ENCODE data around the gene ERFE. TPM values are rescaled to one million over a fixed set of nuclear protein-coding genes. Genes with fewer than 3 reads are reported as not detected.
"Not testable (repeated sequence)": the region's sequence is repeated elsewhere in the genome, so short reads cannot be mapped to it uniquely, and the experiment has no call there.

ERFE gene
- total RNA-seq, 1 donor from 2014 or later = 4.2 TPM

- H3K9me3 ChIP-seq (ENCODE audit: control insufficient read depth in 3 of 3, low read length in 3 of 3) = no peaks in the 10 kb centered on the region
- H3K9ac ChIP-seq (ENCODE audit: low read depth in 1 of 3, low read length in 3 of 3) = no peak overlapping the region
- peak overlapping the region; percentile 7 for H3K27ac ChIP-seq (ENCODE audit: low read depth, low read length)
- H3K4me1 ChIP-seq (ENCODE audit: control insufficient read depth in 3 of 3, insufficient read depth in 3 of 3, low read length in 3 of 3) = peaks cover 20 to 29% (median 26%) of the 10 kb centered on the region in 3 donors
- peaks cover 41 to 55% (median 53%) of the 10 kb centered on the region in 3 donors for H3K36me3 ChIP-seq (ENCODE audit: control insufficient read depth in 3 of 3, insufficient read depth in 3 of 3, low read length in 3 of 3)
- no peak overlapping the region for H3K4me3 ChIP-seq (ENCODE audit: low read length in 3 of 3)
- H3K27me3 ChIP-seq (ENCODE audit: control insufficient read depth in 3 of 3, insufficient read depth in 3 of 3, low read length in 3 of 3) = peaks cover 0 to 2% (median 2%) of the 10 kb centered on the region in 3 donors
Observed at GRCh38 chr2:238169048-238169707, 10.4 kb downstream of the ERFE start.

GRCh38 chr2:238169708-238170251 is 11.0 kb downstream of the ERFE start:
- no peak overlapping the region for H3K4me3 ChIP-seq (ENCODE audit: low read length in 3 of 3)
- peaks cover 20 to 29% (median 26%) of the 10 kb centered on the region in 3 donors for H3K4me1 ChIP-seq (ENCODE audit: control insufficient read depth in 3 of 3, insufficient read depth in 3 of 3, low read length in 3 of 3)
- no peaks in the 10 kb centered on the region for H3K9me3 ChIP-seq (ENCODE audit: control insufficient read depth in 3 of 3, low read length in 3 of 3)
- H3K36me3 ChIP-seq (ENCODE audit: control insufficient read depth in 3 of 3, insufficient read depth in 3 of 3, low read length in 3 of 3) = peaks cover 47 to 60% (median 59%) of the 10 kb centered on the region in 3 donors
- no peaks in the 10 kb centered on the region for H3K27me3 ChIP-seq (ENCODE audit: control insufficient read depth in 3 of 3, insufficient read depth in 3 of 3, low read length in 3 of 3)
- H3K9ac ChIP-seq (ENCODE audit: low read depth in 1 of 3, low read length in 3 of 3) = peak overlapping the region in 1 of 3 donors; percentile 57
- H3K27ac ChIP-seq (ENCODE audit: low read depth, low read length) = peak overlapping the region; percentile 7

- Histone ChIP-seq H3K36me3 (ENCODE audit: control insufficient read depth in 3 of 3, insufficient read depth in 3 of 3, low read length in 3 of 3) (peaks cover 48 to 66% (median 63%) of the 10 kb centered on the region in 3 donors), H3K4me1 (ENCODE audit: control insufficient read depth in 3 of 3, insufficient read depth in 3 of 3, low read length in 3 of 3) (peaks cover 19 to 29% (median 26%) of the 10 kb centered on the region in 3 donors), H3K4me3 (ENCODE audit: low read length in 3 of 3) (no peak overlapping the region), H3K27ac (ENCODE audit: low read depth, low read length) (no peak overlapping the region), H3K27me3 (ENCODE audit: control insufficient read depth in 3 of 3, insufficient read depth in 3 of 3, low read length in 3 of 3) (no peaks in the 10 kb centered on the region), H3K9me3 (ENCODE audit: control insufficient read depth in 3 of 3, low read length in 3 of 3) (no peaks in the 10 kb centered on the region), H3K9ac (ENCODE audit: low read depth in 1 of 3, low read length in 3 of 3) (no peak overlapping the region)
Observed at GRCh38 chr2:238170386-238171071, 11.8 kb downstream of the ERFE start.

GRCh38 chr2:238171072-238171431 is 12.3 kb downstream of the ERFE start:
- H3K27ac ChIP-seq (ENCODE audit: low read depth, low read length); H3K9ac ChIP-seq (ENCODE audit: low read depth in 1 of 3, low read length in 3 of 3); H3K27me3 ChIP-seq (ENCODE audit: control insufficient read depth in 3 of 3, insufficient read depth in 3 of 3, low read length in 3 of 3); H3K4me3 ChIP-seq (ENCODE audit: low read length in 3 of 3); H3K9me3 ChIP-seq (ENCODE audit: control insufficient read depth in 3 of 3, low read length in 3 of 3): not testable (repeated sequence)
- peaks cover 48 to 66% (median 66%) of the 10 kb centered on the region in 3 donors for H3K36me3 ChIP-seq (ENCODE audit: control insufficient read depth in 3 of 3, insufficient read depth in 3 of 3, low read length in 3 of 3)
- peaks cover 14 to 26% (median 25%) of the 10 kb centered on the region in 3 donors for H3K4me1 ChIP-seq (ENCODE audit: control insufficient read depth in 3 of 3, insufficient read depth in 3 of 3, low read length in 3 of 3)

- no peak overlapping the region for H3K27ac ChIP-seq (ENCODE audit: low read depth, low read length)
- no peaks in the 10 kb centered on the region for H3K9me3 ChIP-seq (ENCODE audit: control insufficient read depth in 3 of 3, low read length in 3 of 3)
- H3K27me3 ChIP-seq (ENCODE audit: control insufficient read depth in 3 of 3, insufficient read depth in 3 of 3, low read length in 3 of 3) = no peaks in the 10 kb centered on the region
- peaks cover 8 to 20% (median 18%) of the 10 kb centered on the region in 3 donors for H3K4me1 ChIP-seq (ENCODE audit: control insufficient read depth in 3 of 3, insufficient read depth in 3 of 3, low read length in 3 of 3)
- H3K9ac ChIP-seq (ENCODE audit: low read depth in 1 of 3, low read length in 3 of 3) = no peak overlapping the region
- H3K4me3 ChIP-seq (ENCODE audit: low read length in 3 of 3) = no peak overlapping the region
- H3K36me3 ChIP-seq (ENCODE audit: control insufficient read depth in 3 of 3, insufficient read depth in 3 of 3, low read length in 3 of 3) = peaks cover 50 to 70% (median 68%) of the 10 kb centered on the region in 3 donors
Observed at GRCh38 chr2:238171575-238172187, 12.9 kb downstream of the ERFE start.

GRCh38 chr2:238172439-238172838 is 13.7 kb downstream of the ERFE start:
- Histone ChIP-seq H3K36me3 (ENCODE audit: control insufficient read depth in 3 of 3, insufficient read depth in 3 of 3, low read length in 3 of 3) (peaks cover 50 to 74% (median 71%) of the 10 kb centered on the region in 3 donors), H3K9ac (ENCODE audit: low read depth in 1 of 3, low read length in 3 of 3) (no peak overlapping the region), H3K4me3 (ENCODE audit: low read length in 3 of 3) (no peak overlapping the region), H3K27me3 (ENCODE audit: control insufficient read depth in 3 of 3, insufficient read depth in 3 of 3, low read length in 3 of 3) (no peaks in the 10 kb centered on the region), H3K27ac (ENCODE audit: low read depth, low read length) (no peak overlapping the region), H3K9me3 (ENCODE audit: control insufficient read depth in 3 of 3, low read length in 3 of 3) (no peaks in the 10 kb centered on the region), H3K4me1 (ENCODE audit: control insufficient read depth in 3 of 3, insufficient read depth in 3 of 3, low read length in 3 of 3) (peaks cover 4 to 13% (median 11%) of the 10 kb centered on the region in 3 donors)

GRCh38 chr2:238173692-238174091 is 14.9 kb downstream of the ERFE start:
- Histone ChIP-seq H3K4me1 (ENCODE audit: control insufficient read depth in 3 of 3, insufficient read depth in 3 of 3, low read length in 3 of 3) (peaks cover 4 to 12% (median 10%) of the 10 kb centered on the region in 3 donors), H3K36me3 (ENCODE audit: control insufficient read depth in 3 of 3, insufficient read depth in 3 of 3, low read length in 3 of 3) (peaks cover 53 to 74% (median 73%) of the 10 kb centered on the region in 3 donors)

DNA sequence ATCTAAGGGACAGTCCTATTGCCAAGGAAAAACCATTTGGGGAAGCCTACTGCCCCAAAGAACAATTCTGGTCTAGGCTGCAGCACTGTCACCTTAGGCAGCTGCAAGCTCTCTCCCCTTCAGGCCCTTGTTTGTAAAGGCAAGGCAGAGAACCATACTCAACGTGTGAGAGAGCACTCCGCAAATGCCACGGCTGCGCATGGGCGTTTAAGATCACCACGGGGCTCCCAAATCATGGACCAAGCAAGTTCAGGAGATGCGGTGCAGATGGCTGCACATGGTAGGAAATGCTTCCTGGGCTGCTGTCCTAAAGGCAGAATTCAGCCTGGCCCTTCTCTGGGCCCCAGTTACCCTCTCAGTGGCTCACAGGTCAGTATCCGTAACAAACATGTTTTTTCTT is 15.5 kb downstream of the ERFE start:
- no peaks in the 10 kb centered on the region for H3K27me3 ChIP-seq (ENCODE audit: control insufficient read depth in 3 of 3, insufficient read depth in 3 of 3, low read length in 3 of 3)
- H3K36me3 ChIP-seq (ENCODE audit: control insufficient read depth in 3 of 3, insufficient read depth in 3 of 3, low read length in 3 of 3) = peaks cover 56 to 76% (median 74%) of the 10 kb centered on the region in 3 donors

More at GRCh38 chr2:238173692-238174091, 14.9 kb downstream of the ERFE start:
- Histone ChIP-seq H3K4me3 (ENCODE audit: low read length in 3 of 3) (no peak overlapping the region), H3K27me3 (ENCODE audit: control insufficient read depth in 3 of 3, insufficient read depth in 3 of 3, low read length in 3 of 3) (no peaks in the 10 kb centered on the region), H3K27ac (ENCODE audit: low read depth, low read length) (no peak overlapping the region), H3K9ac (ENCODE audit: low read depth in 1 of 3, low read length in 3 of 3) (no peak overlapping the region), H3K9me3 (ENCODE audit: control insufficient read depth in 3 of 3, low read length in 3 of 3) (no peaks in the 10 kb centered on the region)

GRCh38 chr2:238174701-238175100 is 15.9 kb downstream of the ERFE start:
- Histone ChIP-seq H3K27ac (ENCODE audit: low read depth, low read length) (no peak overlapping the region), H3K36me3 (ENCODE audit: control insufficient read depth in 3 of 3, insufficient read depth in 3 of 3, low read length in 3 of 3) (peaks cover 54 to 77% (median 75%) of the 10 kb centered on the region in 3 donors), H3K9me3 (ENCODE audit: control insufficient read depth in 3 of 3, low read length in 3 of 3) (no peaks in the 10 kb centered on the region), H3K27me3 (ENCODE audit: control insufficient read depth in 3 of 3, insufficient read depth in 3 of 3, low read length in 3 of 3) (no peaks in the 10 kb centered on the region), H3K9ac (ENCODE audit: low read depth in 1 of 3, low read length in 3 of 3) (no peak overlapping the region), H3K4me1 (ENCODE audit: control insufficient read depth in 3 of 3, insufficient read depth in 3 of 3, low read length in 3 of 3) (peaks cover 3 to 10% (median 6%) of the 10 kb centered on the region in 3 donors), H3K4me3 (ENCODE audit: low read length in 3 of 3) (no peak overlapping the region)

More for the DNA sequence above, 15.5 kb downstream of the ERFE start:
- Histone ChIP-seq H3K9ac (ENCODE audit: low read depth in 1 of 3, low read length in 3 of 3) (no peak overlapping the region), H3K4me3 (ENCODE audit: low read length in 3 of 3) (no peak overlapping the region), H3K27ac (ENCODE audit: low read depth, low read length) (no peak overlapping the region), H3K4me1 (ENCODE audit: control insufficient read depth in 3 of 3, insufficient read depth in 3 of 3, low read length in 3 of 3) (peaks cover 4 to 12% (median 8%) of the 10 kb centered on the region in 3 donors), H3K9me3 (ENCODE audit: control insufficient read depth in 3 of 3, low read length in 3 of 3) (no peaks in the 10 kb centered on the region)
